Skin epidermis (tissue), 12 donors: Measurements from ENCODE around the gene GPANK1.

ENCODE experiments used
- H3K27ac ChIP-seq, 21 experiments: fragments of 200-600 bp; sonication (generic) in 11 of 21; one replicate each; pipeline ENCODE4 v1.5.0; 2020; ENCODE audit warnings: mild to moderate bottlenecking in 3 of 21, inconsistent platforms in 2 of 21, moderate library complexity in 2 of 21
- H3K4me3 ChIP-seq, 7 experiments: fragments of 200-600 bp; sonication (generic) in 2 of 7; one replicate each; pipeline ENCODE4 v1.5.0; 2020; ENCODE audit warnings: inconsistent platforms in 2 of 7, mild to moderate bottlenecking in 2 of 7, moderate library complexity in 1 of 7

Gene GPANK1

GRCh38 chr6:31692353-31692752 is 27.6 kb upstream of the GPANK1 start:
- Histone ChIP-seq H3K27ac (no peak overlapping the region), H3K4me3 (no peak overlapping the region)

- no peak overlapping the region for H3K27ac ChIP-seq
- no peak overlapping the region for H3K4me3 ChIP-seq
These were observed 26.8 kb upstream of the GPANK1 start for GRCh38 chr6:31691564-31692108.

GRCh38 chr6:31691078-31691463 is 26.3 kb upstream of the GPANK1 start:
- Histone ChIP-seq H3K4me3 (no peak overlapping the region), H3K27ac (no peak overlapping the region)

DNA sequence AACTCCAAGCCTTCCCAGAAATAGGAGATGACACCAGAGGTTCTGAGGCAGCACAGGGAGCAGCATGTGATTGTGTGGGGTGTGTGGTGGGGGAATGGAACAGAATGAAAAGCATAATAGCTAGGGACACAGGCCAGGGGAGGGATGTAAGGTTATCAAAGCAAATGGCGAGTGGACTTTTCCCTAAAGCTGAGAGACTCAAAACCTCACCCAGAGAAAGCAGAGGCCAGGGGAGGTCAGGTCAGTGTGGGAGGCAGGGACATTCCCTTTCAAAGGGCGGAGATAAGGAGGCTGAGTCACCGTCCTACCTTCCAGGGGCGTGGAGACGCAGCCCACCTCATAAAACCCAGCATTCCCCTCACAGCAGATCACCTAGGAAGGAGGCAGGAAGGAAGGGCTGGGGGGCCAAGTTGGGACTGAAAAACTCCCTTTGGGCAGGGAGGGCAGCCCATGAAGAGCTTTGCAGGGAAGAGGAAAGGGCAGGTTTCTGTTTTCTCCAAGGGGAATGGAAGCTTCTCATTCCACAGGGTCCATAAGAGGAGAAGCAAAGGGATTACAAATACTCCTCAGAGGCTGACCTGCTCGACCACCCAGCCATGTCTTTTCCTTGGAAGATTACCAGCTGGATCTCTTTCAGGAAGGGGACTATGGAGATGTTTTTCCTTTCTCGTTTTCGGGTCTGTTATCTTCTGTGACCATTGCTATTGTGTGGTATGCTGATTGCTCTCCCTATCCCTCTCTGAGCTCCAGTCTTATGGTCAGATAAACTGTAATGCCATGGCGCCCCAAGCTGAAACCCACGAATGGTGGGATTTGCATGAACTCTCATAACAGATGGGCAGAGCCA is 25.7 kb upstream of the GPANK1 start:
- H3K27ac ChIP-seq = no peak overlapping the region
- H3K4me3 ChIP-seq = no peak overlapping the region

- Histone ChIP-seq H3K4me3 (no peak overlapping the region), H3K27ac (no peak overlapping the region)
These were observed 24.7 kb upstream of the GPANK1 start for GRCh38 chr6:31689249-31690110.

GRCh38 chr6:31687860-31688693 is 23.3 kb upstream of the GPANK1 start:
- H3K27ac ChIP-seq = no peak overlapping the region
- H3K4me3 ChIP-seq = no peak overlapping the region

- no peak overlapping the region for H3K4me3 ChIP-seq
- no peak overlapping the region for H3K27ac ChIP-seq
These were observed 22.5 kb upstream of the GPANK1 start for GRCh38 chr6:31687321-31687720.

DNA sequence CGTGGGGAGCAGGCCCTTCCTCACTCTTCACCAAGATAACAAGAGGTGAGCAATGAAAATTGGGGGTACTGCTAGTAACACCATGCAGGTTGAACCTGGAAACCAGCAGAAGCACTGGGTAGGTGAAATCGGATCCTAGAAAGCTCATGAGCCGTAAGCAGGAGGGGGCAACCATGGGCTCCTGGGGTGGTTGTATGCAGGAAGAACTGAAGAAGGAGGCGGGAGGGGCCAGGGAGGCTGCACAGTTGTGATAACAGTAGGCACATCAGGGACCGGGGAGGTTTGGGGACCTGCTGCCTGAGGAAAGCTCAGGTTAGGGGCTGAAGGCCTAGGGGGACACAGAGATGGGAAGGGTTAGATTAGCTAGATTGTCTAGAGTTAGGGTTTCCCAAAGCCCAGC is 21.7 kb upstream of the GPANK1 start:
- Histone ChIP-seq H3K4me3 (no peak overlapping the region), H3K27ac (no peak overlapping the region)

DNA sequence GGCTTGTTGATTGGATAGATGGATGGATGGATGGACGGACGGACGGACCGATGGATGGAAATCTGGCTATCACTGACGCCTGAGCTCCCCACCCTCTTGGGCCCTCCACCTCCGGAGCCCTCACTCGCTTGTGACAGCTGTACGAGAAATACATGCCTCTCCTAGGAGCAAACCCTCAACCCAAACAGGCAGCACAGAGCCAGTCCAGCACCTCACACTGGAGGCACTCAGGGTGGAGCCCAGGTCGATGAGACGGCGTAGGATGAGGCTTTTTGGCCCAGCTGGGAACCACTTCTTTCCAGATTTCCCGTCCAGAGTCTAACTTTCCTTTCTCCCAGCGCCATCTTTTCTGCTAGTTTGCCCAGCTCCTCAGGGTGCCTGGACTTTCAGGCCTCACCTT is 18.8 kb upstream of the GPANK1 start:
- H3K4me3 ChIP-seq = no peak overlapping the region
- H3K27ac ChIP-seq = no peak overlapping the region

GRCh38 chr6:31681135-31681671 is 16.4 kb upstream of the GPANK1 start:
- H3K4me3 ChIP-seq = peak overlapping the region; percentile 27 to 52 (median 46)

DNA sequence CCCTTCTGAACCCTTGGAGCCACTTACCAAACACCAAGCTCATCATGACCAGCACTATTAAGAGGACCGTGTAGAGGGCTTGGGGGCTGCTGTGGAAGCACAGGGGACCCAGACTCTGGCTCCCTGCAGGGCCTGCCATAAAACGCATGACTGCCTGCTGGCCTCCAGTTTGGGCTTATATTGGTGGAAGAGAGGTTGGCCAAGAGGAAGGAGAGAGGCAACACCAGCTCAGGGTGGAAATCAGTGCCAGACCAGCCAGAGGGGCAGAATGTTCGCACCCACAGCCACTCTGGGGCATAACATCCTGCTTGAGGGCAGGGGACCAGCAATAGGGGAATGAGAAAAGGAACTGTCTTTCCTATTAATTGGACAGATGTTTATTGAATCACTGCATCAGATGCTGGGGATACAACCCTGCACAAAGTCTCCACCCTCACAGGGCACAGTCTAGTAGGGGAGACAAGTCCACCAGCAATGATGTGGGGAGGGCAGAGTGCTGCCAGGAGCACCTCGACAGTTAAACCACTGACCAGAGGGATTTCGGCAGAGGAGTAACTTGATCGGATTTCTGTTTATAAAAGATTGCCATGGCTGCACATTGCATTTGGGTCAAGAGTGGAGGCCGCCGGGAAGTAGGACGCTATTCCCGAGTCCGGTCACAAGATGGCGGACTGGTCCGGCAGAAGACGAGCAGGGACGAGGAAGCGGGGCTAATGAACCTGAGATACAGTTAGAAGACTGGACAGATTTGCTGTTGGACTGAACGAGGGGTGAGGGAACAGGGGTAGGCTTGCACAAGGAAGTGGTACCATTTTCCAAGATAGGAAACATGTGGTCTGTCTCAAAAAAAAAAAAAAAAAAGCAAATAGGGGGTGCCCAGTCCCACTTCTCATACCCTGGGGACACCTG is 15.7 kb upstream of the GPANK1 start, which contains the start of gene LY6G5C:
Gene LY6G5C, minus strand, starts transcription at position 842 of the 909 bp plus-strand sequence. Its CDS starts 694 bp downstream, at position 148.
- peak within 1 kb of the TSS in 19 of 21 experiments; percentile 3 to 87 (median 63) for H3K27ac ChIP-seq
- peak within 1 kb of the TSS; percentile 27 to 52 (median 46) for H3K4me3 ChIP-seq

More at GRCh38 chr6:31681135-31681671, 16.4 kb upstream of the GPANK1 start:
- peak overlapping the region in 19 of 21 experiments; percentile 3 to 87 (median 63) for H3K27ac ChIP-seq

DNA sequence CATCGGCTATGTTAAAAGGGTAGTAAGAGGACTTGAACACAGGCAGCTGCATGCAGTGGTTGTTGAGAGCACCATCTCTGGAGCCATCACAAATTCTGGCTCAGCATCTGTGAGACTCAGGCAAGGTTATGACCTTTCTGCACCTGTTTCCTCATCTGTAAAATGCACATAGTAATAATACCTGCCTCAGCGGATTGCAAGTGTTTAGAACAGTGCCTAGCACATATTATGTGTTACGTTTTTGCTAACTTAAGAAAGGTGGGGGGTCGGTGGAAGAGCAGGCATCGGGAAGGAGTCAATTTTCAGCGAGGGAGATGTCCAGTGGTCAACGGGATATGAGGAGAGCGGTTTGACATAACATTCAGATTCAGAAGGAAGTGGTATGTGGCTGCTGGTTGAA is 13.2 kb upstream of the GPANK1 start:
- no peak overlapping the region for H3K27ac ChIP-seq
- H3K4me3 ChIP-seq = no peak overlapping the region

GRCh38 chr6:31676904-31677303 is 12.1 kb upstream of the GPANK1 start:
- no peak overlapping the region for H3K4me3 ChIP-seq
- H3K27ac ChIP-seq = no peak overlapping the region

- Histone ChIP-seq H3K4me3 (no peak overlapping the region), H3K27ac (no peak overlapping the region)
These were observed 11.6 kb upstream of the GPANK1 start for GRCh38 chr6:31676322-31676903.

GRCh38 chr6:31669676-31670075 is 4.9 kb upstream of the GPANK1 start, which contains the start of gene LY6G5B:
LY6G5B (plus strand) TSS chr6:31669976; CDS start chr6:31670951, 975 bp downstream.
- H3K27ac ChIP-seq = peak within 1 kb of the TSS in 2 of 21 experiments; percentile 5 to 24
- H3K4me3 ChIP-seq = no peak within 1 kb of the TSS

DNA sequence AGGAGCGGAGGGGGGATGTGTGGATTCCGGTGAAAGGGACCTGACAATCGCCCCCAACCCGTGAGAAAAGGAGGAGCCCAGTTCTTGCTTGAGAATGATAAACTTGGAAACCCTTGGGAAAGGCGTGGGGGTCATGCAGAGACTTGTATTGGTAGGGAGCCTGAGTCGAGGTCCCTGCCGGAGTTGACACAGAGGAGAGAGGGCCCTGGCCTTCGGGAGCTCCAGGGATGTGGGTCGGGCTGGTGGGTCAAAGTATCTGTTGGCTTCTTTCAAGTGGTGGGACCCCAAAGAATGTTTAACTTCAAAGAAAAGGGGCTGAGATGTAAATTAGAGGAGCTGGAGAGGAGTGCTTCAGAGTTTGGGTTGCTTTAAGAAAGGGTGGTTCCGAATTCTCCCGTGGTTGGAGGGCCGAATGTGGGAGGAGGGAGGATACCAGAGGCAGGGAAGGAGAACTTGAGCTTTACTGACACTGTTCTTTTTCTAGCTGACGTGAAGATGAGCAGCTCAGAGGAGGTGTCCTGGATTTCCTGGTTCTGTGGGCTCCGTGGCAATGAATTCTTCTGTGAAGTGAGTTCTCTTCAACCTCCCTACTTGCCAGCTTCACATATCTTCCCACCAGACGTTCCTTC is 1.7 kb upstream of the GPANK1 start:
- H3K27ac ChIP-seq = peak overlapping the region; percentile 61 to 98 (median 95)
- peak overlapping the region; percentile 78 to 95 (median 87) for H3K4me3 ChIP-seq
